Common myeloid progenitor, CD34-positive (primary cell): ENCODE results near the gene BAIAP2L2.
"Not testable (repeated sequence)": the region's sequence is repeated elsewhere in the genome, so short reads cannot be mapped to it uniquely, and the experiment has no call there.

Source experiments
- CTCF ChIA-PET: fragments of 350-600 bp; sonication (Branson Sonifier 250); formaldehyde crosslinking; loops from one replicate; lab custom pipeline; 2021; ENCODE audit warnings: antibody characterized with exemption; lab: Charles Lee
- POLR2A ChIA-PET: fragments of 350-600 bp; sonication (Branson Sonifier 250); formaldehyde crosslinking; loops from one replicate; lab custom pipeline; 2021; ENCODE audit warnings: antibody characterized with exemption; lab: Charles Lee
- DNase-seq, 3 donors: peaks; one replicate each; pipeline versions ENCODE4 v3.0.0 to v3.0.0-alpha.2; 2013
- H3K27ac ChIP-seq, 2 experiments: 1 replicate in 1 of 2; 2 replicates in 1 of 2; pipeline ENCODE4 v1.7.0; 2013; ENCODE audit warnings: inconsistent platforms in 2 of 2, low read length in 2 of 2, mild to moderate bottlenecking in 2 of 2, low read depth in 1 of 2, moderate library complexity in 1 of 2; ENCODE audit not compliant: severe bottlenecking in 2 of 2, insufficient read depth in 1 of 2, poor library complexity in 1 of 2
- H3K27me3 ChIP-seq, 5 experiments: replicated peaks in 2 of 5; 1 replicate in 3 of 5; 2 replicates in 2 of 5; pipeline versions ENCODE4 v1.6.1 to v1.7.0; 2013; ENCODE audit warnings: low read length in 4 of 5, mild to moderate bottlenecking in 2 of 5, moderate library complexity in 2 of 5, inconsistent platforms in 1 of 5; ENCODE audit not compliant: insufficient read depth in 5 of 5, control insufficient read depth in 4 of 5
- H3K36me3 ChIP-seq, 4 experiments: 1 replicate in 2 of 4; 2 replicates in 2 of 4; pipeline versions ENCODE4 v1.6.1 to v1.7.0; 2013; ENCODE audit warnings: low read length in 3 of 4, control low read depth in 1 of 4, mild to moderate bottlenecking in 1 of 4; ENCODE audit not compliant: control insufficient read depth in 4 of 4, insufficient read depth in 4 of 4
- H3K4me1 ChIP-seq, 4 experiments: 1 replicate in 3 of 4; 2 replicates in 1 of 4; pipeline versions ENCODE4 v1.6.1 to v1.7.1; 2013; ENCODE audit warnings: low read length in 3 of 4, mild to moderate bottlenecking in 3 of 4, control low read depth in 1 of 4, inconsistent platforms in 1 of 4, moderate library complexity in 1 of 4; ENCODE audit not compliant: control insufficient read depth in 4 of 4, insufficient read depth in 4 of 4; ENCODE audit errors: control extremely low read depth in 1 of 4
- H3K4me3 ChIP-seq, 7 experiments: 1 replicate in 4 of 7; 2 replicates in 3 of 7; pipeline versions ENCODE4 v1.5.1 to v1.7.0; 2013; ENCODE audit warnings: mild to moderate bottlenecking in 7 of 7, low read length in 6 of 7, moderate library complexity in 6 of 7, inconsistent platforms in 2 of 7, low read depth in 2 of 7, control low read depth in 1 of 7; ENCODE audit not compliant: insufficient read depth in 4 of 7, control insufficient read depth in 1 of 7; ENCODE audit errors: extremely low read depth in 1 of 7
- H3K9me3 ChIP-seq, 5 experiments: 1 replicate in 4 of 5; 2 replicates in 1 of 5; pipeline versions ENCODE4 v1.6.1 to v1.7.1; 2013; ENCODE audit warnings: low read length in 4 of 5, mild to moderate bottlenecking in 2 of 5, inconsistent platforms in 1 of 5, low read depth in 1 of 5, moderate library complexity in 1 of 5; ENCODE audit not compliant: control insufficient read depth in 4 of 5, insufficient read depth in 2 of 5; ENCODE audit errors: control extremely low read depth in 1 of 5
- WGBS: methylation state at CpG from one replicate; pipeline ENCODE4 v1.1.5; 2013; ENCODE audit not compliant: insufficient coverage; 5-methylcytosine and 5-hydroxymethylcytosine counted together

The BAIAP2L2 gene

DNA sequence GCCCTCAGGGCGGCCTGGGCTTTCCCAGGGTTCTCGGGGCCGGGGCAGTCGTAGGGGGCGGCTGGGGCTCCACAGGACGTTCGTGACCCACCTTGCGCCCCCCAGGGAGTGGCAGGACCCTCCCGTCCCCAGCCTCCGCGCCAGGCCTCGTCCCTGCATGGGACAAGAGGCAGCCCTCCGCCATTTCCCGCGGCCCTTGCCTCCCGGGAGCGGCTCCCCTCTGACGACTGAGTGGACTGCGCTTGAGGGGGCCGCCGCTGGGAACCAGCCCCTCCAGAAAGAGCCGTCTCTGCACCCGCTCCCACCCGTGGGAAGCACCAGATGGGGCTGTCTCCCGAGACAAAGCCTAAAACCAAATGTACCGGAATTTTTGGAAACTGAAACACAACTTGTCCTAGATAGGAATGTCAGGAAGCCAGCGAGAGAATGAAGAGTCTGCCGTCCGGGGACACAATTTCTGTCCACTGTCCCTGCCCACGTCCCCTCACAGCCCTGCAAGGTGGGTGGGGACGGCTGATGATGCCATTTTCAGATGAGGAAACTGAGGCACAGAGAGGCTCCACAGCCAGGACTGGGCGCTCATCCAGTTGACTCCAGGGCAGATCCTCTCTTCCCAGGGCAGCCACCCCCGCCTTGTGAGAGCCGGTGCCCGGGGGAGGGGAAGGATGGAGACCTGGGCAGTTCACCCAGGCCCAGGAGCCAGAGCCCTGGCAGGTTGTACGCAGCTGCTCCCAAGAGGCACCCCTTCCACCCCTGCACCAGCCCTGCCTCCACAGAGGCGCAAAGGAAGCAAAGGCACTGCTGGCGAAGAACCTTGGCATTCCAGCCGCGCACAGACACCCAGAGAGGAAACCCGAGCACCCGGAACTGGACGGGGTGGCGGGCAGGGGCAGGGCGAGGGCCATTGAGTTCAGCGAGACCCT, 71.3 kb downstream of the BAIAP2L2 start:
- Histone ChIP-seq H3K27ac (no peak overlapping the region), H3K4me1 (peaks cover 4 to 25% (median 14%) of the 10 kb centered on the region in 4 experiments), H3K9me3 (no peaks in the 10 kb centered on the region), H3K36me3 (no peaks in the 10 kb centered on the region), H3K27me3 (no peaks in the 10 kb centered on the region), H3K4me3 (no peak overlapping the region)
- CTCF ChIA-PET = interaction anchor here (0.9 kb wide), 1 partner anchor 37 kb away, joined by 3 read pairs; no protein-coding TSS in a partner anchor
- POLR2A ChIA-PET = interaction anchor here (0.6 kb wide), 1 partner anchor 874 kb away, joined by 4 read pairs; no protein-coding TSS in a partner anchor
- no peak for DNase-seq
- 98% methylated on average over 43 of the region's 46 CpGs for WGBS

DNA sequence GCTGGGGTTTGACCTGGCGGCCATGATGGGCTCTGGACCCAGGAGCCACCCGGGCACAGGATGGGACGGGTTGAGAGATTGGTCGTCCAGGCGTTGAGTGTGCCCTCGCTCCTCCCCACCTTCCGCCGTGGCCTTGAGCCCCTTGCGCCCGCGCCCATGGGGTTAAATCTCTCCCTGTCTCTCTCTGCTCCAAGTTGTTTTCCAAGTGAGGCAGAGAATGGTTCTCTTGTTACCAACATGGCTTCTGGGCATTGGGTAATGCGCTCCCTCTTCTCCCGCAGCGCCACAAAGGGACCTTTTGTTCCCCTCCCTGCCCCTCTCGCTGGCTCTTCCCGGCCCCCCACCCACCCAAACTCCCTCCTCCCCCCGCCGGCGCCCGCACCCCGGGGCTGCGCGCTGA, 72.1 kb downstream of the BAIAP2L2 start:
- ChIA-PET CTCF (no interaction called here), POLR2A (no interaction called here)
- Histone ChIP-seq H3K36me3 (no peaks in the 10 kb centered on the region), H3K4me1 (peaks cover 4 to 33% (median 18%) of the 10 kb centered on the region in 4 experiments), H3K9me3 (no peaks in the 10 kb centered on the region), H3K27ac (no peak overlapping the region), H3K4me3 (no peak overlapping the region), H3K27me3 (no peaks in the 10 kb centered on the region)
- WGBS = 96% methylated on average over 18 of the region's 23 CpGs
- DNase-seq = no peak

DNA sequence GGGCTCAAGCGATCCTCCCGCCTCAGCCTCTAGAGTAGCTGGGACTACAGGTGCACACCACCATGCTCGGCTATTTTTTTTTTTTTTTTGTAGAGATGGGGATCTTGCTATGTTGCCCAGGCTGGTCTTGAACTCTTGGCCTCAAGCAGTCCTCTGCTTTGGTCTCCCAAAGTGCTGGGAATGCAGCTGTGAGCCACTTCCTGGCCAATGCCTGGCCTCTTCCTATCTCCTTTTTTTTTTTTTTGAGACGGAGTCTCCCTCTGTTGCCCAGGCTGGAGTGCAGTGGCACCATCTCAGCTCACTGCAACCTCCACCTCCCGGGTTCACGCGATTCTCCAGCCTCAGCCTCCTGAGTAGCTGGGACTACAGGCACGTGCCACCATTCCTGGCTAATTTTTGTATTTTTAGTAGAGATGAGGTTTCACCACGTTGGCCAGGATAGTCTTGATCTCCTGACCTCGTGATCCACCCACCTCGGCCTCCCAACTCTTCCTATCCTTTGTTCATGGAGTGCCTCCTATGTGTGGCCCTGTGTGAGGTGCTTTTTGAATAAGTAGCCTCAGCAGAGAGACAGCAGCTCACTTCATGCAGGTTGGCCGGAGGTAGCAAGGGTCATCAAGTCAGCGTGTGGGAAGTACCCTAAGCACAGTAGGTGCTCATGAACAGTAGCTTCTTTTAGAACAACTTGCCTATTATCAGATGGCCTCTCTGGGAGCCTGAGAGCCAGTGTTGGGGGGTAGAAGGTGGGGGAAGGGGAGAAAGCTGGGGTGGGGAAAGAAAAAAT, 72.9 kb downstream of the BAIAP2L2 start:
- POLR2A ChIA-PET = interaction anchor here (0.5 kb wide), 1 partner anchor 20 kb away, joined by 3 read pairs; no protein-coding TSS in a partner anchor
- CTCF ChIA-PET, H3K36me3 ChIP-seq, H3K27ac ChIP-seq, H3K4me3 ChIP-seq, DNase-seq, H3K27me3 ChIP-seq, H3K9me3 ChIP-seq: not testable (repeated sequence)
- WGBS = 98% methylated on average over 5 of the region's 13 CpGs
- H3K4me1 ChIP-seq = peaks cover 4 to 34% (median 15%) of the 10 kb centered on the region in 4 experiments

DNA sequence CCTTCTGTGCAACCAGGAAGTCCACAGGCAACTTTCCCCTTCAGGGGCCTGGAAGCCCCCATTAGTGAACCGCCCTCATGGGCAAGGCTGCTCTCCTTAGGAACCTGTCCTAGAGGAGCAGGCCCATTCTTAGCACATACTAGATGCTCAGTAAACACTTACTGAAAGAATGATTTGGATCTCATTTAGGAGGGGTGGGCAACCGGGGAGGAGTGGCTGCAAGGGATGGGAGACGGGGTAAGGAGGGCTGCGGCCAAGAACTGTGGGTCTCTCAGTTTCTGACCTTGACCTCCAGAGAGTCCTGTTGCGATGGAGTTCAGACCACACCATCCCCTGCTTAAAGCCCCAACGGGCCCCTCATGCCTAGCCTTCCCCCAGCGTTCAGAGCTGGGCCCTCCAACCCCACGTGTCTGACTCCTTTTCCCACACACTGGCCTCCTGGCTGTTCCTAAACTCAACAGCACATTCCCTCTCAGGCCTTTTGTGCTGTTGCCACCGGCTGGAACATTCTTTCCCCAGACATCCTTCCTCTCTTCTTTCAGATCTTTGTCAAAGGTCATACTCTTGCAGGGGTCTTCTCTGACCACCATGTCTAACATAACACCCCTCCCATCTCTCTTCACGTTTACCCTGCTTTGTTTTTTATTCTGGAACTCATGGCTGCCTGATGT, 74.0 kb downstream of the BAIAP2L2 start:
- 96% methylated on average over 9 of the region's 10 CpGs for WGBS
- ChIA-PET CTCF (no interaction called here), POLR2A (no interaction called here)
- Histone ChIP-seq H3K27ac (no peak overlapping the region), H3K27me3 (no peaks in the 10 kb centered on the region), H3K36me3 (no peaks in the 10 kb centered on the region), H3K9me3 (no peaks in the 10 kb centered on the region), H3K4me1 (peaks cover 0 to 25% (median 6%) of the 10 kb centered on the region in 4 experiments), H3K4me3 (no peak overlapping the region)
- DNase-seq = no peak

DNA sequence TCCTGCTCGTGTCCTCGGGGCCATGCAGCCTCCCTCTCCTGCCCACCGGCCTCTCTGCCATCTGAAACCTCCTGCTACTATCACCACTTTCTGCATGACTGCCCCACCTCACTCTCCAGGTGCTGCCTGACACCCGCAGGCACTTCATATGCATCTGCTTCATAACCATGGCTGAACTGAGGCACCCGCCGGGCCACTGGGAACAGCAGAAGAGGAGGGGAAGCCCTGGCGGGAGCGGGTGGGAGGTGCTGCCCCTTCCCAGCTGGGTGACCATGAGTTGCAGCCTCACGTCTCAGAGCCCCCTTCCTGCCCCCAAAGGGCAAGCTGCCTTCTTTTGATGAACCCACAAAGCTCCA, 75.0 kb downstream of the BAIAP2L2 start:
- ChIA-PET CTCF (no interaction called here), POLR2A (no interaction called here)
- peaks cover 0 to 22% (median 5%) of the 10 kb centered on the region in 4 experiments for H3K4me1 ChIP-seq
- no peaks in the 10 kb centered on the region for H3K27me3 ChIP-seq
- H3K36me3 ChIP-seq = no peaks in the 10 kb centered on the region
- no peaks in the 10 kb centered on the region for H3K9me3 ChIP-seq
- 98% methylated on average over 8 of the region's 9 CpGs for WGBS
- no peak overlapping the region for H3K27ac ChIP-seq
- DNase-seq = no peak
- no peak overlapping the region for H3K4me3 ChIP-seq
